Measurements from ENCODE around the gene NME7.

The NME7 gene

GRCh38 chr1:169103480-169103893 is 264.1 kb downstream of the NME7 start:
- DNase-seq, result no peak

GRCh38 chr1:169103002-169103401 is 264.6 kb downstream of the NME7 start:
- no peak for DNase-seq

GRCh38 chr1:169102567-169102966 is 265.0 kb downstream of the NME7 start:
- DNase-seq, result peak; percentile 67

- no peak for DNase-seq
These were observed 266.9 kb downstream of the NME7 start for GRCh38 chr1:169100651-169101088.

- no peak for DNase-seq
These were observed 267.4 kb downstream of the NME7 start for GRCh38 chr1:169100208-169100607.

GRCh38 chr1:169099561-169099960 is 268.0 kb downstream of the NME7 start:
- no peak for DNase-seq

GRCh38 chr1:169098380-169098779 is 269.2 kb downstream of the NME7 start:
- no peak for DNase-seq

- DNase-seq, result no peak
These were observed 272.6 kb downstream of the NME7 start for GRCh38 chr1:169094897-169095569.

- DNase-seq, result no peak
These were observed 275.2 kb downstream of the NME7 start for GRCh38 chr1:169092399-169092798.

- no peak for DNase-seq
These were observed 276.1 kb downstream of the NME7 start for GRCh38 chr1:169091480-169091941.

- DNase-seq, result no peak
These were observed 276.7 kb downstream of the NME7 start for GRCh38 chr1:169090900-169091311.

GRCh38 chr1:169090308-169090899 is 277.2 kb downstream of the NME7 start:
- no peak for DNase-seq

- no peak for DNase-seq
These were observed 277.8 kb downstream of the NME7 start for GRCh38 chr1:169089776-169090175.

GRCh38 chr1:169087876-169088275 is 279.7 kb downstream of the NME7 start:
- DNase-seq, result no peak

GRCh38 chr1:169086603-169087455 is 280.8 kb downstream of the NME7 start:
- peak; percentile 14 for DNase-seq

- DNase-seq, result no peak
These were observed 281.7 kb downstream of the NME7 start for GRCh38 chr1:169085911-169086310.
